KOPT-K1 (cell line): ENCODE measurements around the gene PRPF8.

ENCODE experiments used
- H3K27ac ChIP-seq: fragments of 200-600 bp; sonication (generic); 2 replicates; pipeline ENCODE4 v1.5.1; 2016; ENCODE audit warnings: antibody characterized with exemption, mild to moderate bottlenecking, low read depth, low read length; ENCODE audit not compliant: poor library complexity, severe bottlenecking
- H3K36me3 ChIP-seq: fragments of 200-600 bp; sonication (generic); 2 replicates; pipeline ENCODE4 v1.5.1; 2017; ENCODE audit warnings: antibody characterized with exemption, mild to moderate bottlenecking, low read length, moderate library complexity; ENCODE audit not compliant: insufficient read depth
- H3K9me3 ChIP-seq: fragments of 200-600 bp; sonication (generic); 2 replicates; pipeline ENCODE4 v1.5.1; 2017; ENCODE audit warnings: antibody characterized with exemption, low read length, mild to moderate bottlenecking; ENCODE audit not compliant: insufficient read depth, poor library complexity, severe bottlenecking

Gene PRPF8

GRCh38 chr17:1617620-1618174, 67.0 kb downstream of the PRPF8 start:
- Histone ChIP-seq H3K27ac (no peak overlapping the region), H3K9me3 (no peaks in the 10 kb centered on the region), H3K36me3 (peaks cover 17% of the 10 kb centered on the region; the same call in 1 of the 2 replicates)

GRCh38 chr17:1616101-1616500, 68.6 kb downstream of the PRPF8 start:
- Histone ChIP-seq H3K9me3 (no peaks in the 10 kb centered on the region), H3K27ac (no peak overlapping the region), H3K36me3 (peaks cover 23% of the 10 kb centered on the region; the same call in 1 of the 2 replicates)

GRCh38 chr17:1612400-1612799, 72.3 kb downstream of the PRPF8 start:
- H3K9me3 ChIP-seq = no peaks in the 10 kb centered on the region
- no peak overlapping the region for H3K27ac ChIP-seq
- peaks cover 23% of the 10 kb centered on the region; the same call in 1 of the 2 replicates for H3K36me3 ChIP-seq

DNA sequence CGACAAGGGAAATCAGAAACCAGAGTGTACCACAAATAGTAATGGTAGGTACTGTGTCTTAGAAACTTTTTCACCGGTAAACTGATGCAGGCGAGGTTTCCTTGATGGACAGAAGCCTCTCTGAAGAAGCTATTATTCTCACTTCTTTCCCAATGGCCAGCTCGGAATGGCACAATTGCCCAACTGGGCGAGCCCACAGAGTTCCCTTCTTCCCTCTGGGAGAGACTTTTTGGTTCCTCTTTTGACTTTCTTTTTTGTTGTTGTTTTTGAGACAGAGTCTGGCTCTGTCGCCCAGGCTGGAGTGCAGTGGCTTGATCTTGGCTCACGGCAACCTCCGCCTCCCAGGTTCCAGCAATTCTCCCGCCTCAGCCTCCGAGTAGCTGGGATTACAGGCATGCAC, 73.0 kb downstream of the PRPF8 start:
- no peak overlapping the region for H3K27ac ChIP-seq
- H3K36me3 ChIP-seq = peaks cover 23% of the 10 kb centered on the region; the same call in 1 of the 2 replicates
- no peaks in the 10 kb centered on the region for H3K9me3 ChIP-seq

DNA sequence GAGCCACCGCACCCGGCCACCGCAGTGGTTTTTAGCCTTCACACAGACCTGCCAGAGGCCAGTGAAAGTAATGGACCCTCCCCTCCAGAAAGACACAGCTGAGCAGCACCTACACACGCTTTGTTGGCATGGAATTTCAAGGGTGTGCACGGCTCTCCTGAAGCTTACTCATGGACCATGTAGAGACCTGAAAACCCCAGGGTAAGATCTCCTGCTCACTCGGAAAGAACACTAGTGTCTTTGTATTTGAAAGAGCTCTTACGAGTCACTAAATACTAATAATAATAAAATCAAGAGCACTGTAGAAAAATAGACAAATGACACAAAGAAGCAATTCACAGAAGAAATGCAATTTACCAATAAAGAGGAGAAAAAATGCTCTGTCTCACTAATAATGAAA, 76.0 kb downstream of the PRPF8 start:
- H3K36me3 ChIP-seq = peaks cover 12% of the 10 kb centered on the region; the same call in 1 of the 2 replicates
- no peak overlapping the region for H3K27ac ChIP-seq
- no peaks in the 10 kb centered on the region for H3K9me3 ChIP-seq

- Histone ChIP-seq H3K27ac (peak overlapping the region; percentile 44), H3K9me3 (no peaks in the 10 kb centered on the region), H3K36me3 (peaks cover 9% of the 10 kb centered on the region)
These were observed 76.7 kb downstream of the PRPF8 start for GRCh38 chr17:1607971-1608320.

DNA sequence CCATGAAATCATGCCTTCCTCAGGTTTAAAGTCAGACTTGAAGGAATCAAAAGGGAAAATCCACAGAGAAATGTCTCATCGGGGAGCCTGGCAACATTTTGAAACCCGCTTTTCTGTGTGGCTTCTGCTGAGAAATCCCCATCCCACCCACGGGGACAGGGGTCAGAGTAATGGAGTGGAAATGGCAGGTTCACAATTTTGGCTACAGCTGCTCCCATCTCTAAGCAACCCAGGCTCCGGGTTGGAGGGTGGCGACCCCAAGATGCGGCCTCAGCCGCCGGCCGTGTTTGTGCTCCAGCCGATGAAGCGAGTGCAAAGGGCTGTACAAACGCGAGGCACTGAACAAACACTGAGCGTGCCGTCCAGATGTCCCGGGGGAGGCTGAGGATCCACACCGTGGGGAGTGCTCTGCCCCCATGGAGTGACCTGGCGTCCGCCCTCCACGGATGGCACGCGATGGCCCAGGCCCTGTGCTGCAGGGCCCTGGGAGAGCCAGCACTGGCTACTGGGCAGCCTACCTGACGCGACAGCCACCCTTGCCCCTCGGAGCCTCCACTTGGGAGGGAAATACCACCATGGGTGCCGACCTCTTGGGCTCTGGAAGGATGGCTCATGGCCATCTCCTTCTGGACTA, 78.2 kb downstream of the PRPF8 start:
- Histone ChIP-seq H3K9me3 (peaks cover 10% of the 10 kb centered on the region), H3K36me3 (peaks cover 7% of the 10 kb centered on the region), H3K27ac (peak overlapping the region; percentile 44)

- peaks cover 16% of the 10 kb centered on the region for H3K9me3 ChIP-seq
- peak overlapping the region; percentile 8 for H3K27ac ChIP-seq
- H3K36me3 ChIP-seq = peaks cover 7% of the 10 kb centered on the region
These were observed 78.9 kb downstream of the PRPF8 start for GRCh38 chr17:1605681-1606351.

GRCh38 chr17:1604831-1605528, 79.7 kb downstream of the PRPF8 start:
- Histone ChIP-seq H3K36me3 (peaks cover 7% of the 10 kb centered on the region), H3K27ac (peak overlapping the region; percentile 31), H3K9me3 (peaks cover 17% of the 10 kb centered on the region)

DNA sequence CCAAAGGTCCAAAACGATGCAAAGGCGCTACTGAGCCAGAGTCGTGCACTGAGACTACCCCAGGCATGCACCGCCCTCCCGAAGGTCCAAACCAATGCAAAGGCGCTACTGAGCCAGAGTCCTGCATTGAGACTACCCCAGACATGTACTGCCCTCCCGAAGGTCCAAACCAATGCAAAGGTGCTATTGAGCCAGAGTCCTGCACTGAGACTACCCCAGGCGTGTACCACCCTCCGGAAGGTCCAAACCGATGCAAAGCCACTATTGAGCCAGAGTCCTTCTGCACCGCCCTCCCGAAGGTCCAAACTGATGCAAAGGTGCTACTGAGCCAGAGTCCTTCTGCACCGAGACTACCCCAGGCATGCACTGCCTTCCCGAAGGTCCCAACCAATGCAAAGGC, 83.1 kb downstream of the PRPF8 start:
- Histone ChIP-seq H3K27ac (no peak overlapping the region), H3K36me3 (peaks cover 7% of the 10 kb centered on the region), H3K9me3 (peaks cover 17% of the 10 kb centered on the region)
